RWPE1 (cell line): ENCODE measurements around the gene NMD3.

Experiments
- CTCF ChIA-PET: fragments of 350-600 bp; sonication (Branson Sonifier 250); formaldehyde crosslinking; extraction: SDS; loops from one replicate; lab custom pipeline; 2021; lab: Yijun Ruan, JAX
- POLR2A ChIA-PET: fragments of 400-600 bp; formaldehyde crosslinking; extraction: SDS; loops from one replicate; lab custom pipeline; 2020; ENCODE audit warnings: antibody characterized with exemption; ENCODE audit not compliant: low non-redundant PET; lab: Yijun Ruan, JAX
- DNase-seq: peaks from one replicate; pipeline ENCODE4 v3.0.0; 2012; ENCODE audit warnings: low spot score
- H3K27ac ChIP-seq: fragments of 450-650 bp; 2 replicates; pipeline ENCODE4 v1.5.1; 2017
- CTCF ChIP-seq: fragments of 450-650 bp; conservative IDR thresholded peaks from 2 replicates; pipeline ENCODE4 v1.5.1; 2017; ENCODE audit warnings: low read depth, mild to moderate bottlenecking

Gene NMD3

GRCh38 chr3:161213644-161214043, 7.5 kb upstream of the NMD3 start:
- ChIA-PET CTCF (no interaction called here), POLR2A (no interaction called here)
- no peak for DNase-seq
- H3K27ac ChIP-seq = no peak overlapping the region
- TF ChIP-seq CTCF = no peak

GRCh38 chr3:161215185-161215584, 5.9 kb upstream of the NMD3 start:
- ChIA-PET CTCF (no interaction called here), POLR2A (no interaction called here)
- TF ChIP-seq CTCF = no peak
- no peak overlapping the region for H3K27ac ChIP-seq
- no peak for DNase-seq

GRCh38 chr3:161217496-161217895, 3.6 kb upstream of the NMD3 start:
- ChIA-PET POLR2A (no interaction called here), CTCF (no interaction called here)
- no peak for TF ChIP-seq CTCF
- no peak overlapping the region for H3K27ac ChIP-seq
- no peak for DNase-seq

- POLR2A ChIA-PET = no interaction called here
- no peak for DNase-seq
- no peak for TF ChIP-seq CTCF
- CTCF ChIA-PET = no interaction called here
- no peak overlapping the region for H3K27ac ChIP-seq
Measured at GRCh38 chr3:161219495-161219894, 1.6 kb upstream of the NMD3 start.

- TF ChIP-seq CTCF = no peak
- POLR2A ChIA-PET = no interaction called here
- CTCF ChIA-PET = interaction anchor here (0.6 kb wide), 1 partner anchor 535 kb away, joined by 3 read pairs; no protein-coding TSS in a partner anchor
- peak overlapping the region; percentile 82 for H3K27ac ChIP-seq
- DNase-seq = peak; percentile 26
Measured at GRCh38 chr3:161221806-161222600, 892 bp downstream of the NMD3 start.

- POLR2A ChIA-PET = no interaction called here
- H3K27ac ChIP-seq = no peak overlapping the region
- CTCF ChIA-PET = interaction anchor here (0.6 kb wide), 1 partner anchor 45 kb away, joined by 3 read pairs; no protein-coding TSS in a partner anchor
- DNase-seq = no peak
- TF ChIP-seq CTCF = no peak
Measured at GRCh38 chr3:161222662-161223061, 1.6 kb downstream of the NMD3 start.
